GM18861 (cell line): Measurements from ENCODE around the gene B3GAT1.

Source experiments
- ATAC-seq: cut with Tn5 transposase; IDR thresholded peaks from one replicate; pipeline ENCODE4 v1.9.1; 2021; ENCODE audit not compliant: unreplicated experiment

Gene B3GAT1

GRCh38 chr11:134442246-134442645 lies 30.2 kb upstream of the B3GAT1 start:
- ATAC-seq, result no peak

GRCh38 chr11:134441706-134442105 lies 29.7 kb upstream of the B3GAT1 start:
- ATAC-seq, result no peak

GRCh38 chr11:134441281-134441680 lies 29.2 kb upstream of the B3GAT1 start:
- no peak for ATAC-seq

- no peak for ATAC-seq
These were observed 28.8 kb upstream of the B3GAT1 start for GRCh38 chr11:134440851-134441250.

- no peak for ATAC-seq
These were observed 26.8 kb upstream of the B3GAT1 start for GRCh38 chr11:134438542-134439537.

GRCh38 chr11:134437821-134438220 lies 25.8 kb upstream of the B3GAT1 start:
- no peak for ATAC-seq

- no peak for ATAC-seq
These were observed 24.7 kb upstream of the B3GAT1 start for GRCh38 chr11:134436781-134437180.

- ATAC-seq, result no peak
These were observed 21.8 kb upstream of the B3GAT1 start for GRCh38 chr11:134433806-134434205.

- no peak for ATAC-seq
These were observed 21.2 kb upstream of the B3GAT1 start for GRCh38 chr11:134433251-134433650.

- no peak for ATAC-seq
These were observed 20.7 kb upstream of the B3GAT1 start for GRCh38 chr11:134432776-134433175.

GRCh38 chr11:134429106-134429505 lies 17.1 kb upstream of the B3GAT1 start:
- no peak for ATAC-seq

GRCh38 chr11:134425816-134426536 lies 13.9 kb upstream of the B3GAT1 start:
- no peak for ATAC-seq

- no peak for ATAC-seq
These were observed 13.4 kb upstream of the B3GAT1 start for GRCh38 chr11:134425413-134425812.

- no peak for ATAC-seq
These were observed 11.1 kb upstream of the B3GAT1 start for GRCh38 chr11:134423106-134423505.

- ATAC-seq, result no peak
These were observed 6.1 kb upstream of the B3GAT1 start for GRCh38 chr11:134417871-134418840.

GRCh38 chr11:134416726-134417125 lies 4.7 kb upstream of the B3GAT1 start:
- no peak for ATAC-seq

GRCh38 chr11:134414766-134415765 lies 3.0 kb upstream of the B3GAT1 start:
- ATAC-seq, result no peak

GRCh38 chr11:134413826-134414731 lies 2.0 kb upstream of the B3GAT1 start:
- no peak for ATAC-seq
